ENCODE results near the gene ARHGAP5. TPM values are rescaled to one million over a fixed set of nuclear protein-coding genes. Genes with fewer than 3 reads are reported as not detected.

Gene ARHGAP5
- total RNA-seq, 1 experiment from 2014 or later: 66.9 TPM

DNA sequence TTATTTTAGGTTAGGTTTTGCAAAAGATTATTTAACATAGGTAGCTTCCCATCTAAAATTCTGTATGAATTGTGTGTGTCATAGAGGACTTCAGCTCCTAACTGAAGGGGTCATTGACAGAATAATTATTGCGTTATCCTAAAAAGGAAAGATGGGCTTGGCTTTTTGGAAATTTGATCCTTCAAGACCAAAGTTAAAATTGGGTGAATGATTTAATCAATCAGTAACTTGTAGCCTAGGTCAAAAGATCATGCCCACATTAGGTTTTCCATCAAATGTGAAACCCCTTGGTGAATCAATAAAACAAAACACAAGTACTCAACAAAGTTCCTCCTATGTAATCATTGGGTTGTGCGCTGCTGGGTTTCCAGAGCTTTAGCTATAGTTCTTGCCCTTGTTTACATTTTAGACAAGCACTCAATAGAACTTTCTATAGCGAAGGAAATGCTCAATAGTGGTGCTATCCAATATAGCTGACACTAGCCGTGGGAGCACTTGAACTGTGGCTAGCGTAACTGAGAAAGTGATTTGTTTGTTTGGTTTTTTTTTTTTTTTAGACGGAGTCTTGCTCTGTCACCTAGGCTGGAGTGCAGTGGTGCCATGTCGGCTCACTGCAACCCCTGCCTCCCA lies 37.6 kb upstream of the ARHGAP5 start:
- no peak for ATAC-seq
- no peak overlapping the region for H3K4me3 Mint-ChIP-seq
- peaks cover 3% of the 10 kb centered on the region; the same call in 1 of the 2 replicates for H3K4me1 Mint-ChIP-seq
- POLR2A ChIA-PET: no interaction called here
- TF ChIP-seq, protein P1, sequence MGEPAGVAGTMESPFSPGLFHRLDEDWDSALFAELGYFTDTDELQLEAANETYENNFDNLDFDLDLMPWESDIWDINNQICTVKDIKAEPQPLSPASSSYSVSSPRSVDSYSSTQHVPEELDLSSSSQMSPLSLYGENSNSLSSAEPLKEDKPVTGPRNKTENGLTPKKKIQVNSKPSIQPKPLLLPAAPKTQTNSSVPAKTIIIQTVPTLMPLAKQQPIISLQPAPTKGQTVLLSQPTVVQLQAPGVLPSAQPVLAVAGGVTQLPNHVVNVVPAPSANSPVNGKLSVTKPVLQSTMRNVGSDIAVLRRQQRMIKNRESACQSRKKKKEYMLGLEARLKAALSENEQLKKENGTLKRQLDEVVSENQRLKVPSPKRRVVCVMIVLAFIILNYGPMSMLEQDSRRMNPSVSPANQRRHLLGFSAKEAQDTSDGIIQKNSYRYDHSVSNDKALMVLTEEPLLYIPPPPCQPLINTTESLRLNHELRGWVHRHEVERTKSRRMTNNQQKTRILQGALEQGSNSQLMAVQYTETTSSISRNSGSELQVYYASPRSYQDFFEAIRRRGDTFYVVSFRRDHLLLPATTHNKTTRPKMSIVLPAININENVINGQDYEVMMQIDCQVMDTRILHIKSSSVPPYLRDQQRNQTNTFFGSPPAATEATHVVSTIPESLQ (CRISPR knock-in tag; IDR thresholded peaks at IDR 0.05): no peak
- TF ChIP-seq ETV6 (CRISPR knock-in tag; IDR thresholded peaks at IDR 0.05) (no peak), TCF7 (CRISPR knock-in tag; IDR thresholded peaks at IDR 0.05; ENCODE audit: low read depth) (no peak), GRHL2 (CRISPR knock-in tag; IDR thresholded peaks at IDR 0.05; ENCODE audit: insufficient replicate concordance, severe bottlenecking) (no peak), ZNF317 (CRISPR knock-in tag; IDR thresholded peaks at IDR 0.05; ENCODE audit: borderline replicate concordance, low read depth) (no peak), JUN (CRISPR knock-in tag; IDR thresholded peaks at IDR 0.05) (no peak), NR2C2 (CRISPR knock-in tag; IDR thresholded peaks at IDR 0.05) (no peak), ZNF423 (CRISPR knock-in tag; IDR thresholded peaks at IDR 0.05) (no peak)
- TF ChIP-seq, protein P2, sequence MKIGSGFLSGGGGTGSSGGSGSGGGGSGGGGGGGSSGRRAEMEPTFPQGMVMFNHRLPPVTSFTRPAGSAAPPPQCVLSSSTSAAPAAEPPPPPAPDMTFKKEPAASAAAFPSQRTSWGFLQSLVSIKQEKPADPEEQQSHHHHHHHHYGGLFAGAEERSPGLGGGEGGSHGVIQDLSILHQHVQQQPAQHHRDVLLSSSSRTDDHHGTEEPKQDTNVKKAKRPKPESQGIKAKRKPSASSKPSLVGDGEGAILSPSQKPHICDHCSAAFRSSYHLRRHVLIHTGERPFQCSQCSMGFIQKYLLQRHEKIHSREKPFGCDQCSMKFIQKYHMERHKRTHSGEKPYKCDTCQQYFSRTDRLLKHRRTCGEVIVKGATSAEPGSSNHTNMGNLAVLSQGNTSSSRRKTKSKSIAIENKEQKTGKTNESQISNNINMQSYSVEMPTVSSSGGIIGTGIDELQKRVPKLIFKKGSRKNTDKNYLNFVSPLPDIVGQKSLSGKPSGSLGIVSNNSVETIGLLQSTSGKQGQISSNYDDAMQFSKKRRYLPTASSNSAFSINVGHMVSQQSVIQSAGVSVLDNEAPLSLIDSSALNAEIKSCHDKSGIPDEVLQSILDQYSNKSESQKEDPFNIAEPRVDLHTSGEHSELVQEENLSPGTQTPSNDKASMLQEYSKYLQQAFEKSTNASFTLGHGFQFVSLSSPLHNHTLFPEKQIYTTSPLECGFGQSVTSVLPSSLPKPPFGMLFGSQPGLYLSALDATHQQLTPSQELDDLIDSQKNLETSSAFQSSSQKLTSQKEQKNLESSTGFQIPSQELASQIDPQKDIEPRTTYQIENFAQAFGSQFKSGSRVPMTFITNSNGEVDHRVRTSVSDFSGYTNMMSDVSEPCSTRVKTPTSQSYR (CRISPR knock-in tag; IDR thresholded peaks at IDR 0.05): no peak
- TF ChIP-seq, protein P3, sequence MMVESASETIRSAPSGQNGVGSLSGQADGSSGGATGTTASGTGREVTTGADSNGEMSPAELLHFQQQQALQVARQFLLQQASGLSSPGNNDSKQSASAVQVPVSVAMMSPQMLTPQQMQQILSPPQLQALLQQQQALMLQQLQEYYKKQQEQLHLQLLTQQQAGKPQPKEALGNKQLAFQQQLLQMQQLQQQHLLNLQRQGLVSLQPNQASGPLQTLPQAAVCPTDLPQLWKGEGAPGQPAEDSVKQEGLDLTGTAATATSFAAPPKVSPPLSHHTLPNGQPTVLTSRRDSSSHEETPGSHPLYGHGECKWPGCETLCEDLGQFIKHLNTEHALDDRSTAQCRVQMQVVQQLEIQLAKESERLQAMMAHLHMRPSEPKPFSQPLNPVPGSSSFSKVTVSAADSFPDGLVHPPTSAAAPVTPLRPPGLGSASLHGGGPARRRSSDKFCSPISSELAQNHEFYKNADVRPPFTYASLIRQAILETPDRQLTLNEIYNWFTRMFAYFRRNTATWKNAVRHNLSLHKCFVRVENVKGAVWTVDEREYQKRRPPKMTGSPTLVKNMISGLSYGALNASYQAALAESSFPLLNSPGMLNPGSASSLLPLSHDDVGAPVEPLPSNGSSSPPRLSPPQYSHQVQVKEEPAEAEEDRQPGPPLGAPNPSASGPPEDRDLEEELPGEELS (CRISPR knock-in tag; IDR thresholded peaks at IDR 0.05): no peak
- TF ChIP-seq, protein P4, sequence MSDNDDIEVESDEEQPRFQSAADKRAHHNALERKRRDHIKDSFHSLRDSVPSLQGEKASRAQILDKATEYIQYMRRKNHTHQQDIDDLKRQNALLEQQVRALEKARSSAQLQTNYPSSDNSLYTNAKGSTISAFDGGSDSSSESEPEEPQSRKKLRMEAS (CRISPR knock-in tag; IDR thresholded peaks at IDR 0.05): no peak
- TF ChIP-seq, protein P5, sequence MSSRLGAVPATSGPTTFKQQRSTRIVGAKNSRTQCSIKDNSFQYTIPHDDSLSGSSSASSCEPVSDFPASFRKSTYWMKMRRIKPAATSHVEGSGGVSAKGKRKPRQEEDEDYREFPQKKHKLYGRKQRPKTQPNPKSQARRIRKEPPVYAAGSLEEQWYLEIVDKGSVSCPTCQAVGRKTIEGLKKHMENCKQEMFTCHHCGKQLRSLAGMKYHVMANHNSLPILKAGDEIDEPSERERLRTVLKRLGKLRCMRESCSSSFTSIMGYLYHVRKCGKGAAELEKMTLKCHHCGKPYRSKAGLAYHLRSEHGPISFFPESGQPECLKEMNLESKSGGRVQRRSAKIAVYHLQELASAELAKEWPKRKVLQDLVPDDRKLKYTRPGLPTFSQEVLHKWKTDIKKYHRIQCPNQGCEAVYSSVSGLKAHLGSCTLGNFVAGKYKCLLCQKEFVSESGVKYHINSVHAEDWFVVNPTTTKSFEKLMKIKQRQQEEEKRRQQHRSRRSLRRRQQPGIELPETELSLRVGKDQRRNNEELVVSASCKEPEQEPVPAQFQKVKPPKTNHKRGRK (CRISPR knock-in tag; IDR thresholded peaks at IDR 0.05; ENCODE audit: borderline replicate concordance): no peak
- DNase-seq (ENCODE audit: low spot score): no peak
- no peak overlapping the region for H3K27ac Mint-ChIP-seq
- CTCF ChIA-PET: no interaction called here
- H3K9me3 Mint-ChIP-seq: peaks cover 5% of the 10 kb centered on the region; the same call in 1 of the 2 replicates
- no peaks in the 10 kb centered on the region for H3K36me3 Mint-ChIP-seq
- no peaks in the 10 kb centered on the region for H3K27me3 Mint-ChIP-seq (ENCODE audit: low read depth)

DNA sequence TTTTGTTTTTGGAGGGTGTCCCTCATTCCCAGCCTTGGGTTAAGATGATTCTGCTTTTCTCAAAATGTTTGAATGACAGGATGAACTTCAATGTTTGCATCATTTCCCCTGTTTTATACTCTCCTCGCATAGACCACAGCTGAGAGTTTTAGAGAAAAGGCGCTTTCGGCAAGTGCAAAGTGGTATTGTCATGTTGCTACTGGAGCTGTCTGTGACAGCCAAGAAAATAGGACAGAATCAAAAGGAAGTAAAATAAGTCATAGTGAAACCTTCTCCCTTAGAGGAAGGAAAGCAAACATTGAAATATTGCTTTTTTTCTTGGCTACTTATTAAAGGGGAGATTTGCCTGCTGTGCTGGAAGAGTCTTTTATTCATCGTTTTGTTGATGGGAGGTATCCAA lies 33.5 kb upstream of the ARHGAP5 start:
- ATAC-seq (no peak), DNase-seq (ENCODE audit: low spot score) (no peak)
- POLR2A ChIA-PET: no interaction called here
- H3K27me3 Mint-ChIP-seq (ENCODE audit: low read depth): no peaks in the 10 kb centered on the region
- CTCF ChIA-PET: no interaction called here
- peaks cover 5% of the 10 kb centered on the region for H3K4me1 Mint-ChIP-seq
- H3K4me3 Mint-ChIP-seq: no peak overlapping the region
- no peaks in the 10 kb centered on the region for H3K36me3 Mint-ChIP-seq
- H3K27ac Mint-ChIP-seq: no peak overlapping the region
- peaks cover 5% of the 10 kb centered on the region; the same call in 1 of the 2 replicates for H3K9me3 Mint-ChIP-seq
- TF ChIP-seq EMX1 (CRISPR knock-in tag; IDR thresholded peaks at IDR 0.05): no peak
- TF ChIP-seq FOXJ3 (CRISPR knock-in tag; IDR thresholded peaks at IDR 0.05; ENCODE audit: borderline replicate concordance): no peak
- no peak for TF ChIP-seq ETV6 (CRISPR knock-in tag; IDR thresholded peaks at IDR 0.05)
- no peak for TF ChIP-seq SMAD4 (CRISPR knock-in tag; IDR thresholded peaks at IDR 0.05)
- no peak for TF ChIP-seq ELF4 (CRISPR knock-in tag; IDR thresholded peaks at IDR 0.05; ENCODE audit: low read depth)
- TF ChIP-seq SMAD3 (CRISPR knock-in tag; IDR thresholded peaks at IDR 0.05; ENCODE audit: borderline replicate concordance): no peak
- TF ChIP-seq, protein P6, sequence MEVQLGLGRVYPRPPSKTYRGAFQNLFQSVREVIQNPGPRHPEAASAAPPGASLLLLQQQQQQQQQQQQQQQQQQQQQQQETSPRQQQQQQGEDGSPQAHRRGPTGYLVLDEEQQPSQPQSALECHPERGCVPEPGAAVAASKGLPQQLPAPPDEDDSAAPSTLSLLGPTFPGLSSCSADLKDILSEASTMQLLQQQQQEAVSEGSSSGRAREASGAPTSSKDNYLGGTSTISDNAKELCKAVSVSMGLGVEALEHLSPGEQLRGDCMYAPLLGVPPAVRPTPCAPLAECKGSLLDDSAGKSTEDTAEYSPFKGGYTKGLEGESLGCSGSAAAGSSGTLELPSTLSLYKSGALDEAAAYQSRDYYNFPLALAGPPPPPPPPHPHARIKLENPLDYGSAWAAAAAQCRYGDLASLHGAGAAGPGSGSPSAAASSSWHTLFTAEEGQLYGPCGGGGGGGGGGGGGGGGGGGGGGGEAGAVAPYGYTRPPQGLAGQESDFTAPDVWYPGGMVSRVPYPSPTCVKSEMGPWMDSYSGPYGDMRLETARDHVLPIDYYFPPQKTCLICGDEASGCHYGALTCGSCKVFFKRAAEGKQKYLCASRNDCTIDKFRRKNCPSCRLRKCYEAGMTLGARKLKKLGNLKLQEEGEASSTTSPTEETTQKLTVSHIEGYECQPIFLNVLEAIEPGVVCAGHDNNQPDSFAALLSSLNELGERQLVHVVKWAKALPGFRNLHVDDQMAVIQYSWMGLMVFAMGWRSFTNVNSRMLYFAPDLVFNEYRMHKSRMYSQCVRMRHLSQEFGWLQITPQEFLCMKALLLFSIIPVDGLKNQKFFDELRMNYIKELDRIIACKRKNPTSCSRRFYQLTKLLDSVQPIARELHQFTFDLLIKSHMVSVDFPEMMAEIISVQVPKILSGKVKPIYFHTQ (CRISPR knock-in tag; IDR thresholded peaks at IDR 0.05): no peak
- TF ChIP-seq, protein P7, sequence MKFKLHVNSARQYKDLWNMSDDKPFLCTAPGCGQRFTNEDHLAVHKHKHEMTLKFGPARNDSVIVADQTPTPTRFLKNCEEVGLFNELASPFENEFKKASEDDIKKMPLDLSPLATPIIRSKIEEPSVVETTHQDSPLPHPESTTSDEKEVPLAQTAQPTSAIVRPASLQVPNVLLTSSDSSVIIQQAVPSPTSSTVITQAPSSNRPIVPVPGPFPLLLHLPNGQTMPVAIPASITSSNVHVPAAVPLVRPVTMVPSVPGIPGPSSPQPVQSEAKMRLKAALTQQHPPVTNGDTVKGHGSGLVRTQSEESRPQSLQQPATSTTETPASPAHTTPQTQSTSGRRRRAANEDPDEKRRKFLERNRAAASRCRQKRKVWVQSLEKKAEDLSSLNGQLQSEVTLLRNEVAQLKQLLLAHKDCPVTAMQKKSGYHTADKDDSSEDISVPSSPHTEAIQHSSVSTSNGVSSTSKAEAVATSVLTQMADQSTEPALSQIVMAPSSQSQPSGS (CRISPR knock-in tag; IDR thresholded peaks at IDR 0.05; ENCODE audit: borderline replicate concordance, low read depth): no peak
